ENCODE data around the gene ATRNL1.

Gene ATRNL1

GRCh38 chr10:115895166-115895565 is 802.0 kb downstream of the ATRNL1 start:
- TF ChIP-seq, protein P1, sequence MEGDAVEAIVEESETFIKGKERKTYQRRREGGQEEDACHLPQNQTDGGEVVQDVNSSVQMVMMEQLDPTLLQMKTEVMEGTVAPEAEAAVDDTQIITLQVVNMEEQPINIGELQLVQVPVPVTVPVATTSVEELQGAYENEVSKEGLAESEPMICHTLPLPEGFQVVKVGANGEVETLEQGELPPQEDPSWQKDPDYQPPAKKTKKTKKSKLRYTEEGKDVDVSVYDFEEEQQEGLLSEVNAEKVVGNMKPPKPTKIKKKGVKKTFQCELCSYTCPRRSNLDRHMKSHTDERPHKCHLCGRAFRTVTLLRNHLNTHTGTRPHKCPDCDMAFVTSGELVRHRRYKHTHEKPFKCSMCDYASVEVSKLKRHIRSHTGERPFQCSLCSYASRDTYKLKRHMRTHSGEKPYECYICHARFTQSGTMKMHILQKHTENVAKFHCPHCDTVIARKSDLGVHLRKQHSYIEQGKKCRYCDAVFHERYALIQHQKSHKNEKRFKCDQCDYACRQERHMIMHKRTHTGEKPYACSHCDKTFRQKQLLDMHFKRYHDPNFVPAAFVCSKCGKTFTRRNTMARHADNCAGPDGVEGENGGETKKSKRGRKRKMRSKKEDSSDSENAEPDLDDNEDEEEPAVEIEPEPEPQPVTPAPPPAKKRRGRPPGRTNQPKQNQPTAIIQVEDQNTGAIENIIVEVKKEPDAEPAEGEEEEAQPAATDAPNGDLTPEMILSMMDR (IDR thresholded peaks at IDR 0.05; ENCODE audit: insufficient read depth, low read length, poor library complexity, severe bottlenecking), result no peak
- no peak overlapping the region for H3K4me3 ChIP-seq (replicated peaks; ENCODE audit: low read depth, low read length)
- H3K36me3 ChIP-seq (ENCODE audit: control insufficient read depth, insufficient read depth, low read length), result no peaks in the 10 kb centered on the region
- DNase-seq (ENCODE audit: extremely low read depth, insufficient read length), result no peak
- no peaks in the 10 kb centered on the region for H3K27me3 ChIP-seq (replicated peaks; ENCODE audit: control insufficient read depth, insufficient read depth, low read length)

DNA sequence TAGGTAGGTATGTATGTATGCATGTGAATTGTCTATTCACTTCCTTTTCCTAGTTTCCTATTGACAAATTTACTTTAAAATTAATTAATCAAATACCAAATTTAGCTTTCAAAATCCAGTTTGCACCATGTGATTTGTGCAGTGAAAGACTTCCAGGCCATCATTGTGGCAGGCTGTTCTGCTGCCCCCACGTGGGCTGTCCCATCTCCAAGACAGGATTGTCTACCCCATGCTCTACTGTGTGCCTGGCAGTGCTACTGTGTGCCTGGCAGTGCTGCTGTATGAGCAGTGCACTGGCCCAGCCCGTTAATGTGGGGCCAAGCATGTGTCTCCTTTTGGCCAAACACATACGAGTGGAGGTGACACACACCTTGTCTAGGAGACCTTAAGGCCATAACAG is 805.1 kb downstream of the ATRNL1 start:
- TF ChIP-seq, protein P1 (IDR thresholded peaks at IDR 0.05; ENCODE audit: insufficient read depth, low read length, poor library complexity, severe bottlenecking), result no peak
- H3K36me3 ChIP-seq (ENCODE audit: control insufficient read depth, insufficient read depth, low read length), result no peaks in the 10 kb centered on the region
- no peaks in the 10 kb centered on the region for H3K27me3 ChIP-seq (replicated peaks; ENCODE audit: control insufficient read depth, insufficient read depth, low read length)
- H3K4me3 ChIP-seq (replicated peaks; ENCODE audit: low read depth, low read length), result no peak overlapping the region
- no peak for DNase-seq (ENCODE audit: extremely low read depth, insufficient read length)

GRCh38 chr10:115902596-115902995 is 809.4 kb downstream of the ATRNL1 start:
- Histone ChIP-seq H3K36me3 (ENCODE audit: control insufficient read depth, insufficient read depth, low read length) (no peaks in the 10 kb centered on the region), H3K27me3 (replicated peaks; ENCODE audit: control insufficient read depth, insufficient read depth, low read length) (no peaks in the 10 kb centered on the region), H3K4me3 (replicated peaks; ENCODE audit: low read depth, low read length) (no peak overlapping the region)
- TF ChIP-seq, protein P1 (IDR thresholded peaks at IDR 0.05; ENCODE audit: insufficient read depth, low read length, poor library complexity, severe bottlenecking), result no peak
- no peak for DNase-seq (ENCODE audit: extremely low read depth, insufficient read length)

DNA sequence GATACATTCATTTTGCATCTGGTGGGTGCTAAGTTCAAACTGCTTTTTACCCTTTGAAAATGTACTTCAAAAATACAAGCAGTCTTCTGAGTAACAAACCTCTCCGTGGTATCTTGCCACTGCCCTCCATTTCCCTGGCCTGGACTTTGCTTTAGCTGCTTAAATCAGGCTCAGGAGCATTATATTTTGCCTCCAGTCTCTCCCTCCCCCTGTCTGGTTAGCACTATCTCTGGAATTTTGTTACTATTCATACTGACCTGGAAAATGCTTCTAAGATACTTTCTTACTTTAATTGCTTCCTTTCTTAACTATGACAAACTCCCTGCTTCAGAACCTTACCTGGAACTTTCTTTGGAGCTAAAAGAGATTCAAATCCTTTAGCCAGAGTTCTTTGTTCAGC is 810.0 kb downstream of the ATRNL1 start:
- DNase-seq (ENCODE audit: extremely low read depth, insufficient read length), result no peak
- H3K4me3 ChIP-seq (replicated peaks; ENCODE audit: low read depth, low read length), result no peak overlapping the region
- H3K36me3 ChIP-seq (ENCODE audit: control insufficient read depth, insufficient read depth, low read length), result no peaks in the 10 kb centered on the region
- H3K27me3 ChIP-seq (replicated peaks; ENCODE audit: control insufficient read depth, insufficient read depth, low read length), result no peaks in the 10 kb centered on the region
- TF ChIP-seq, protein P1 (IDR thresholded peaks at IDR 0.05; ENCODE audit: insufficient read depth, low read length, poor library complexity, severe bottlenecking), result no peak

DNA sequence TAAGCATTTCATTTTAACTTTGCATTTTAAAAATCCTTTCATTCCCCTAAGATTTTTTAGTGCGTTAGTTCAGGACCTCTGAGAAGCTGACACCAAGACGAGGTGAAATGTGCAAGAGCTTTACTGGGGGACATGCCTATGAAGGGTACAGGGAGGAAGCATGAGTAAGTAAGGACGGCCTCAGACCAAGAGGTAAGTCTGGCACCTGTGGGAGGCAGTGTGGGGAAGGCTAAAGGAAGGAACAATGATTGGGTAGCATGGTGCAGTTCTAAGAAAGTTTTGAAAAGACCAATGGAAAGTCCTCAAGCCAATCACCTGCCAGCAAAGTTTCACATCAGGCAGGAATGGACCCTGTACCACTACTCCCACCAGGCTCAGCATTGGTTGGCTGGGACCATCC is 810.7 kb downstream of the ATRNL1 start:
- Histone ChIP-seq H3K36me3 (ENCODE audit: control insufficient read depth, insufficient read depth, low read length) (no peaks in the 10 kb centered on the region), H3K27me3 (replicated peaks; ENCODE audit: control insufficient read depth, insufficient read depth, low read length) (no peaks in the 10 kb centered on the region), H3K4me3 (replicated peaks; ENCODE audit: low read depth, low read length) (no peak overlapping the region)
- TF ChIP-seq, protein P1 (IDR thresholded peaks at IDR 0.05; ENCODE audit: insufficient read depth, low read length, poor library complexity, severe bottlenecking), result no peak
- no peak for DNase-seq (ENCODE audit: extremely low read depth, insufficient read length)

DNA sequence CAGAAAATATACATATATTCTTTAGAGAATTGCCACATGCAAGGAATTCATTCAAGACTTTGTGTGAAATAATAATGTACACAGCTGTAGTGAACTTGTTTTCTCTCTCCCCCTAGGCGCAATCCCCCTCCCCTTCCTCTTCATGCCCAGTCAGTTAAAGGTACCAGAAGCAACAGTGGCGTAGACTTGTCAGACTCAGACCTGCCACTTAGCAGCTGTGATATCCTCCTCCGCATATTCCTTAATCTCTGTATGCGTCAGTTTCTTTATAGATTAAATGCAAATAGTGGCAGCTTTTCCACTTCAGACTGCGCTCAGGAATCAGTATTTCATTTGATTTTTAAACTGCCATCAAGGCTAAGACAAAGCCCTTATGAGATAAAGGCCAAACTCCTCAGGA is 815.9 kb downstream of the ATRNL1 start:
- TF ChIP-seq, protein P1 (IDR thresholded peaks at IDR 0.05; ENCODE audit: insufficient read depth, low read length, poor library complexity, severe bottlenecking), result no peak
- Histone ChIP-seq H3K27me3 (replicated peaks; ENCODE audit: control insufficient read depth, insufficient read depth, low read length) (no peaks in the 10 kb centered on the region), H3K4me3 (replicated peaks; ENCODE audit: low read depth, low read length) (no peak overlapping the region), H3K36me3 (ENCODE audit: control insufficient read depth, insufficient read depth, low read length) (no peaks in the 10 kb centered on the region)
- no peak for DNase-seq (ENCODE audit: extremely low read depth, insufficient read length)
